DMS79 (cell line): ENCODE measurements around the gene CABCOCO1.

Experiments
- DNase-seq: peaks from one replicate; lab custom pipeline; 2025; lab: John Stamatoyannopoulos, UW

The CABCOCO1 gene

GRCh38 chr10:61662794-61663259, at the start of gene CABCOCO1:
TSS of gene CABCOCO1 (plus strand) at chr10:61662929. CDS start at chr10:61662973, 44 bp downstream.
- no peak for DNase-seq

GRCh38 chr10:61613665-61614064, 49.1 kb upstream of the CABCOCO1 start:
- no peak for DNase-seq

- no peak for DNase-seq
Observed at GRCh38 chr10:61616611-61617010, 46.1 kb upstream of the CABCOCO1 start.

GRCh38 chr10:61617180-61617579, 45.5 kb upstream of the CABCOCO1 start:
- DNase-seq, result no peak

- no peak for DNase-seq
Observed at GRCh38 chr10:61617586-61617985, 45.1 kb upstream of the CABCOCO1 start.

GRCh38 chr10:61618388-61618961, 44.3 kb upstream of the CABCOCO1 start:
- no peak for DNase-seq

- no peak for DNase-seq
Observed at GRCh38 chr10:61620506-61620905, 42.2 kb upstream of the CABCOCO1 start.

- DNase-seq, result no peak
Observed at GRCh38 chr10:61621605-61622051, 41.1 kb upstream of the CABCOCO1 start.

- DNase-seq, result no peak
Observed at GRCh38 chr10:61623161-61623560, 39.6 kb upstream of the CABCOCO1 start.

- DNase-seq, result no peak
Observed at GRCh38 chr10:61626209-61626608, 36.5 kb upstream of the CABCOCO1 start.

GRCh38 chr10:61627266-61627665, 35.5 kb upstream of the CABCOCO1 start:
- no peak for DNase-seq

GRCh38 chr10:61628151-61628874, 34.4 kb upstream of the CABCOCO1 start:
- DNase-seq, result no peak

- no peak for DNase-seq
Observed at GRCh38 chr10:61628875-61629513, 33.7 kb upstream of the CABCOCO1 start.

GRCh38 chr10:61629576-61629975, 33.2 kb upstream of the CABCOCO1 start:
- no peak for DNase-seq

- DNase-seq, result no peak
Observed at GRCh38 chr10:61632057-61632670, 30.6 kb upstream of the CABCOCO1 start.

- DNase-seq, result no peak
Observed at GRCh38 chr10:61633665-61634064, 29.1 kb upstream of the CABCOCO1 start.

- DNase-seq, result no peak
Observed at GRCh38 chr10:61634746-61635145, 28.0 kb upstream of the CABCOCO1 start.

- DNase-seq, result no peak
Observed at GRCh38 chr10:61635471-61635870, 27.3 kb upstream of the CABCOCO1 start.

- no peak for DNase-seq
Observed at GRCh38 chr10:61635932-61636331, 26.8 kb upstream of the CABCOCO1 start.

- no peak for DNase-seq
Observed at GRCh38 chr10:61639952-61640351, 22.8 kb upstream of the CABCOCO1 start.

GRCh38 chr10:61640856-61641255, 21.9 kb upstream of the CABCOCO1 start:
- DNase-seq, result no peak

- DNase-seq, result no peak
Observed at GRCh38 chr10:61642150-61642571, 20.6 kb upstream of the CABCOCO1 start.

GRCh38 chr10:61642676-61643075, 20.1 kb upstream of the CABCOCO1 start:
- DNase-seq, result no peak
